GM19324 (cell line): ENCODE data around the gene TNNC1.

ENCODE experiments used
- ATAC-seq: cut with Tn5 transposase; IDR thresholded peaks from one replicate; pipeline ENCODE4 v1.9.1; 2021; ENCODE audit warnings: mild to moderate bottlenecking, moderate library complexity; ENCODE audit not compliant: unreplicated experiment, low FRiP score

The TNNC1 gene

GRCh38 chr3:52484680-52485461 lies 31.0 kb upstream of the TNNC1 start:
- ATAC-seq: no peak

- ATAC-seq: no peak
These were observed 29.9 kb upstream of the TNNC1 start for GRCh38 chr3:52483577-52484381.

DNA sequence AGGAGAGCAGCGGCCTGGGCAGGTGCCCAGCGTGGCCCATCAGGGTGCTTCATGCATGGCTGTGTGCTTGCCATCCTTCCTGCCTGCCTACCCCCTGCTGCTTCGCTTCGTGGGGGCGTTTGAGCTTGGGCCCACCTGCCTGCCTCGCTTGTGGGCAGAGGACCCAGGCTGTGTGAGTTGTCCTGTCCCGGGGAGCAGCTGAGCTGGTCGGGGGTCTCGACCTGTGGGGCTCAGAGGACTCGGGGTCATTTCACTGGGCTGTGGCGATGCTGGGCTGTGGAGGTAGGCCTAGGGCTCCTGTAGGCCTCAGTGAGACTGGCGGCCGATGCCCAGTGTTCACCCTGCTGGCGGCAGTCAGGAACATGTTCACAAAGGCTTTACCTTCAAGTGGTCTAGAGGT lies 29.2 kb upstream of the TNNC1 start:
- no peak for ATAC-seq

DNA sequence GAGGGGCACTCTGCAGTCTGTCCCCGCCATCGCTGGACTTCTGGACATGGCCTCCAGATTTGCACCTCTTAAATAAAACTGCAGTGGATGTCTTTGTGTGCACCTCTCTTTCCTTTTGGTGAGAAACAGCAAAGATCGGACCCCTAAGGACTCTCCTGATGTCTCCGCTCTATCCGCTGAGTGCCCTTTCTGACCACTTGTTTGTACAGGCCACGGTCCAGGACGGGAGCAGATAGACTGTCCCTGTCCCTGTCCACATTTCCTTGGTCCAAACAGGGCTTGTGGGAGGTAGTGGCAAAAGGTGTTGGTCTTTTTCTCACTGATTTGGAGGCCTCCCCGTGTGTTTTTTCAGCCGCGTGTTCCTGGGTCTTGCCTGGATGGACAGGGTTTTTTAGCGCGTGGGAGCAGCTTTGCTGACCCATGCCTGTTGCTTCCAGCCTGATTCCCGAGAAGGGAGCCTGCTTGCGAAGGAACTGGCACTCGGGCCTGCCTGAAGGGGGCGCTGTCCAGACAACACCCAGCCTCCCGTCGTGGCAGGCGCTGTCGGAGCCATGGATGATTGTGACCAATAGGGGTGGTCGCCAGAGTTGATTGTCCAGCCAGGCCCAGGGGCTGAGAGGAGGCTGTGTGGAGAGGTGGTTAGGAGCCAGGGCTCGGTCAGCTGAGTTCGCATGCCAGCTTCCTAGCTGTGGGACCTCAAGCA lies 28.1 kb upstream of the TNNC1 start:
- no peak for ATAC-seq

DNA sequence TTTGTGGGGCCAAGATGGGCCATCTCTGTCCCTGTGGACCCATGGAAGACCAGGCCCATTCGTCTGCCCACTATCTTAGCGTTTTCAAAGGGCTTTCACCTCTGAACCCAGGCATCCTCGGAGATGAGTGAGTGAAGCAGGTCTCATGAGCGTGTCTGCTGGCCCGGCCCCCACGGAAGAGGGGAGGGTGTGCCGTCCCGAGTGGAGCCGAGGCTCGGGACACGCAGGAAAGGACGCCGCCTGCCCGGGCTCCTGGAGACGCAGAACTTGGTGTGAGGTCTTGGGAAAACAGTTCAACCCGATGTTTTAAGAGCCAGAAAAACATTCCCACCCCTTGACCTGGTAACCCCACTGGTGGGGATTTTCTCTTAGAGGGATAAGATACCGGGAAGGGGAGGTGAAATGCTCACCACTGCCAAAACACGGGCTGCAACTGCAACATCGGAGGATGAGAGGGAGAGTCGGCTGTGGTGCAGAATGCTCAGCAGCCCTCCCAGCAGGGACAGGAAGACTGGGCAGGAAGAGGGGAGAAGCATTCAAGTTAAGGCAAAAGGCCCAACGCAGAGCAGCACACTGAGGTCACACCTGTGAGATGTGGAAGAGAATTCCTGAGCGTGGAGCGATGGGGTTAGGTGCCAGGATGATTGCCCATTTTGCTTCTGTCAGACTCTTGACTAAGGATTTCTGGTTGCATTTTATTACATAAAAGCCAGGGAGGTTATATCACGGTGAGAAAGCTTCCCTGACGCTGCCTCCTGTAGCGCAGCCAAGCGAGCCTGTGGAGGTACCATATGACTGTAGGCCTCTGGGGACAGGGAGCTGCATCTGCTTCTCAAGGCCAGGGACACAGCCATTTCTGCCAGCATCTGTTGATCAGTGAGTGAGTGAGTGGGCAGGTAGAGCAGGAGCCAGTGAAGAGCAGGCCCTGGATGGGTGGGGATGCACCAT lies 27.2 kb upstream of the TNNC1 start:
- ATAC-seq: no peak

DNA sequence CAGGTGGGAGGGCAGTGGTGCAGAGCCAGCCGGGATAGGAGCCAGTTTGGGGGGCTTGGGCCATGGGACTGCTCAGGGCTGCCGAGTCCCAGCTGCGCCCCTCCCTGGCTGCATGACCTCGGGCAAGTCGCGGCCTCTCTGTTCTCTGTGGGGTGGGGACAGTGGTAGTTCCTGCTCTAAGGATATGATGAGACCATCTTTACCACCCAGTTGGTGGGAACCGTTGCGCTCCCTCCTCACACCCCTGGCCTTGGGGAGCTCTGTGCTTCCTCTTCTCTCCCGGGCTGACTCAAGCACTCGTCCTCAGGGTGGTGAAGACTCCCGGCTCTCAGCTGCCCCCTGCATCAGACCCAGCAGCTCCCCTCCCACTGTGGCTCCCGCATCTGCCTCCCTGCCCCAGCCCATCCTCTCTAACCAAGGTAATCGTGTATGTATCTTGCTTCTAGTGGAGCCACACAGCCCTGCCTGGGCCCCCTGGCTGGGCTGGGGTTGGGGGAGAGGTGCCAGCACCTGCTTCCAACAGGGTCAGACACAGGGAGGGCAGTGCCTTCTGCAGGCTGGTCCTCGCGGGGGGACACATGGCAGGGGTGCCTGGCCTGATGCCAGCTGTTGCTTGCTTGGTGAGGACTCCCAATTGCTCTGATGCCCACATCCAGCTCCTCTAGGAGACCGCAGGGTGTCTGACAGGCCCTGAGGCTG lies 26.2 kb upstream of the TNNC1 start:
- ATAC-seq: no peak

DNA sequence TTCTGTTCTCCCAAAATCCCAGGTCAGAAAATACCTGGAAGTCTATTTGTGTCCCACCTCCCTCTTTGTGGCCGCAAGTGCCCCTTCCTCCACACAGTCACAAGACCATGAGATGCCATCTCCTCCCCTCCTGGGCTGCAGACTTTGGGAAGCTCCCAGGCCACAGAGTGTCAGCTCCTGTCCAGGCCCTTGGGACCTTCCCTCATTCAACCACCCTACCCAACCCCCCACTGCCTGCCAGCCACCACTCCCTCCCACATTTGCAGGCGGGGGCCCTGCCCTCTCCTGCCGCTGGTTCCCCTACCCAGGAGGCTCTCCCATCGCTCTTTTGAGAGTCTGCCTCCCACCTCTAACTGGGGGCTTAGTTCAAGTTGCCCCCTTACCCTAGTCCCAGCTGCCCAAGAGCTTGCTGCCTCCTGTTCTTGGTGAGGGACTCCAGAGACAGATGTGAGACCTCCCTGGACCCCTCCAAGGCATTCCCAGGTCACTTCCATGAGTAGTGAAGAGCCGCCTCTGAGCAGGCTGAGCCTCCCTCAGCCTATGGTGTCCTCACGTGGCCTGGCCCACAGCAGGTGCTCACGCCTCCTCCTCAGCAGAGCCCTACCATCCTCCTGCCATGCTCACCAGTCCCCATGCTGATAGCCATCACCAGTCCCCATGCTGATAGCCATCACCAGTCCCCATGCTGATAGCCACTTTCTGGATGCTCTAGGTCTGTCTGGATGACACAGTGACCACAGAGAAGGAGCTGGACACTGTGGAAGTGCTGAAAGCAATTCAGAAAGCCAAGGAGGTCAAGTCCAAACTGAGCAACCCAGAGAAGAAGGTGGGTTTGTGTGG lies 25.4 kb upstream of the TNNC1 start:
- ATAC-seq: no peak

- ATAC-seq: no peak
These were observed 23.9 kb upstream of the TNNC1 start for GRCh38 chr3:52477796-52478095.

DNA sequence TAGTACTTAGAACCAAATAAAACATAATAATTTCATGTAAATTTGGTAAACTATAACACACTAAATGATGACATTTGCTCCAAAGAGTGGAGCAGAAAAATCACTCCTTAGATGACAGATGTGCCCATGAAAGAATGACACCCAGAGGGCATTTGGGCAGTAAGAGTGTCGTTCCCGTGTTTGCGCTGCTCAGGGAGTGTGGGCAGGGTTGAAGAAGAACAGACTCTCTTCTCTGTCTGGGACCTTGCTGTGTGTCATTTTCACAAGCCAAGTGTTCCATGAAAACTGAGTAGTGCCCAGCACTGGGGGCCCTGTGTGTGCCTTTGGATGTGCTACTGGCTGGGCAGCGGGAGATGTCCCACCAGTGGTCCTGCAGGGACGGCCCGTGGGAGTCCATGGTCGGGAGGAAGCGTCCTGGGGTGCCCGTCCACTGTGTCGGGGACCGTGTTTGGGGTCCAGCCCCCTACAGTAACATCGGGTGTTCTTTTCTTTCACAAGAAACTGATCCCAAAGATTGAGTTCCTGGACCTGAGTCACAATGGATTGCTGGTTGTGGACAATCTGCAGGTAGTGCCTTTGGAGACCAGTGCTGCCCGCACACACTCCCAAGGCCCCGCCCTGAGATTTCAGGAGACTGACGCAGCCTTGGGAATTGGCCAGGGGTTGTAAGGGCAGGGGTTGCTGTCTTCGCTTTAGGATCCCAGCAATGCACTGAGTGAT lies 23.4 kb upstream of the TNNC1 start:
- no peak for ATAC-seq

GRCh38 chr3:52473026-52473425 lies 19.2 kb upstream of the TNNC1 start:
- ATAC-seq: no peak

GRCh38 chr3:52472239-52473000 lies 18.6 kb upstream of the TNNC1 start:
- no peak for ATAC-seq

- no peak for ATAC-seq
These were observed 17.8 kb upstream of the TNNC1 start for GRCh38 chr3:52471371-52472238.

GRCh38 chr3:52470920-52471319 lies 17.1 kb upstream of the TNNC1 start:
- no peak for ATAC-seq

- ATAC-seq: no peak
These were observed 15.2 kb upstream of the TNNC1 start for GRCh38 chr3:52469001-52469400.

- no peak for ATAC-seq
These were observed 14.5 kb upstream of the TNNC1 start for GRCh38 chr3:52468336-52468735.

DNA sequence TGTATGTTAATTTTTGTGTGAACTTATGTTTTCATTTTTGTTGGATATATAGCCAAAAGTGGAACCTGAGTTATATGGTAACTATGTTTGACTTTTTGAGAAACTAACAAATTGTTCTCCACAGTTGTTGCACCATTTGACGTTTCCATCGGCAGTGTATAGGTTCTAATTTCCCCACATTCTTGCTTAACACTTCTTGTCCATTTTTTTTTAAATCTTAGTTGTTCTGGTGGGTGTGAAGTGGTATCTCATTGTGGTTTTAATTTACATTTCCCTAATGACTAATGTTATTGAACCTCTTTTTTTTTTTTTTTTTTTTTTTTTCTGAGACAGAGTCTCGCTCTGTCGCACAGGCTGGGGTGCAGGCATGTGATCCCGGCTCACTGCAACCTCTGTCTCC lies 9.6 kb upstream of the TNNC1 start:
- no peak for ATAC-seq

DNA sequence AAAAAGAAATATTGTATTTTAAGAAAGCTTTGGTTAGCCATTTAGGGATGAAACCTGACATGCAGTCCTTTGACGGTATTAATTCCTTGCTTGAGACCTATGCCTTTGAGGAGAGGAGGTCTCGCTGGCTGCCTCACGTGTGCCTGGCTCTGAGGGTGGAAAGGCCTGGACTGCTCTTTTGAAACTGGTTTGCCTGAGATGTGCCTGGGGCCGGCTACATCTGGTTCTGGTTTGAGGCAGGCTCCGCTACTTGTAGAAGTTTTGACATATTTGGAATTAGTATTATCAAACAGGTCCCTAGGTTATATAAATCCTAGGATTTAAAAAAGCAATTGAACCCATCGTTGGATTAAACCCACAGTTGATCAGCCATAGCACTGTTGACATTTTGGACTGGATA lies 8.0 kb upstream of the TNNC1 start:
- ATAC-seq: no peak
